ENCODE results near the gene GCC1.

Gene GCC1

GRCh38 chr7:127585044-127585953 is at the start of gene GCC1:
GCC1 (minus strand) TSS chr7:127585596; CDS start chr7:127585182, 414 bp downstream.
- DNase-seq = peak; percentile 86

- DNase-seq = peak; percentile 87
These were observed 47.0 kb upstream of the GCC1 start for GRCh38 chr7:127632276-127632910.

- peak; percentile 23 for DNase-seq
These were observed 44.0 kb upstream of the GCC1 start for GRCh38 chr7:127629268-127629854.

- DNase-seq = no peak
These were observed 43.0 kb upstream of the GCC1 start for GRCh38 chr7:127628445-127628844.

- no peak for DNase-seq
These were observed 39.9 kb upstream of the GCC1 start for GRCh38 chr7:127625331-127625730.

- no peak for DNase-seq
These were observed 35.2 kb upstream of the GCC1 start for GRCh38 chr7:127620406-127621233.

- DNase-seq = no peak
These were observed 34.4 kb upstream of the GCC1 start for GRCh38 chr7:127619681-127620405.

GRCh38 chr7:127618775-127619174 is 33.4 kb upstream of the GCC1 start:
- no peak for DNase-seq

GRCh38 chr7:127618042-127618441 is 32.6 kb upstream of the GCC1 start, which contains the start of gene PAX4:
PAX4 (minus strand) TSS chr7:127618142; CDS start chr7:127615928, 2,214 bp downstream.
- DNase-seq = no peak

GRCh38 chr7:127616724-127617123 is 31.3 kb upstream of the GCC1 start:
- no peak for DNase-seq

GRCh38 chr7:127612263-127612662 is 26.9 kb upstream of the GCC1 start:
- DNase-seq = no peak

GRCh38 chr7:127609297-127609696 is 23.9 kb upstream of the GCC1 start:
- no peak for DNase-seq

- DNase-seq = no peak
These were observed 23.1 kb upstream of the GCC1 start for GRCh38 chr7:127608446-127608845.

- DNase-seq = no peak
These were observed 15.5 kb upstream of the GCC1 start for GRCh38 chr7:127600885-127601284.

- DNase-seq = no peak
These were observed 12.9 kb upstream of the GCC1 start for GRCh38 chr7:127598318-127598717.

GRCh38 chr7:127595737-127596136 is 10.3 kb upstream of the GCC1 start:
- no peak for DNase-seq

- no peak for DNase-seq
These were observed 9.1 kb upstream of the GCC1 start for GRCh38 chr7:127594490-127594889.

GRCh38 chr7:127592550-127592949 is 7.2 kb upstream of the GCC1 start:
- DNase-seq = no peak

- no peak for DNase-seq
These were observed 6.2 kb upstream of the GCC1 start for GRCh38 chr7:127591591-127591990.

- no peak for DNase-seq
These were observed 5.8 kb upstream of the GCC1 start for GRCh38 chr7:127591189-127591588.

GRCh38 chr7:127589896-127590295 is 4.5 kb upstream of the GCC1 start:
- peak; percentile 30 for DNase-seq

All from EL (cell line).